Measurements from ENCODE around the gene CCNB1. TPM values are rescaled to one million over a fixed set of nuclear protein-coding genes. Genes with fewer than 3 reads are reported as not detected.

CCNB1 gene
- 9.9 and 12.4 TPM in 2 replicates for total RNA-seq

DNA sequence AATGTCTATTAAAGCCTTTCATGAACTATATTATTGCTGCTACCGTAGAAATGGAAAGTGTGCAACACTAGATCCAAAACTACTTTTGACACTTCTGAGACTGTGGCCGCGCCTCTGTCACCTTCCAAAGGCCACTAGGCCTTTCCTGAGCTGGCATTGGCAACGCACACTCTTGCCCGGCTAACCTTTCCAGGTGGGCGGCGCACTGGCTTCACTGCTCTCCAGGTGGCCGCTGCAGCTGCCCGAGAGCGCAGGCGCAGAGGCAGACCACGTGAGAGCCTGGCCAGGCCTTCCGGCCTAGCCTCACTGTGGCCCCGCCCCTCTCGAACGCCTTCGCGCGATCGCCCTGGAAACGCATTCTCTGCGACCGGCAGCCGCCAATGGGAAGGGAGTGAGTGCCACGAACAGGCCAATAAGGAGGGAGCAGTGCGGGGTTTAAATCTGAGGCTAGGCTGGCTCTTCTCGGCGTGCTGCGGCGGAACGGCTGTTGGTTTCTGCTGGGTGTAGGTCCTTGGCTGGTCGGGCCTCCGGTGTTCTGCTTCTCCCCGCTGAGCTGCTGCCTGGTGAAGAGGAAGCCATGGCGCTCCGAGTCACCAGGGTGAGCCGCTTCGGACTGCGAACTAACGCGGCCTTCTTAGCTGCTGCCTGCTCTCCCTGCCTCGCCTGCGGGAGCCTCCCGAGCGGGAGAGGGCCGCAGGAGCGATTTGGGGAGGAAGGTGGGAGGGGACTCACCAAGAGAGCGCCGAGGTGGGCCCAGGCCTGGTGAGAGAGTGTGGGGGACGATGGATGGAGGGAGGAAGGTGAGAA is at the start of gene CCNB1:
TSS of gene CCNB1 (plus strand) at position 465 of the 807 bp plus-strand sequence. CDS start at position 578, 113 bp downstream.

DNA sequence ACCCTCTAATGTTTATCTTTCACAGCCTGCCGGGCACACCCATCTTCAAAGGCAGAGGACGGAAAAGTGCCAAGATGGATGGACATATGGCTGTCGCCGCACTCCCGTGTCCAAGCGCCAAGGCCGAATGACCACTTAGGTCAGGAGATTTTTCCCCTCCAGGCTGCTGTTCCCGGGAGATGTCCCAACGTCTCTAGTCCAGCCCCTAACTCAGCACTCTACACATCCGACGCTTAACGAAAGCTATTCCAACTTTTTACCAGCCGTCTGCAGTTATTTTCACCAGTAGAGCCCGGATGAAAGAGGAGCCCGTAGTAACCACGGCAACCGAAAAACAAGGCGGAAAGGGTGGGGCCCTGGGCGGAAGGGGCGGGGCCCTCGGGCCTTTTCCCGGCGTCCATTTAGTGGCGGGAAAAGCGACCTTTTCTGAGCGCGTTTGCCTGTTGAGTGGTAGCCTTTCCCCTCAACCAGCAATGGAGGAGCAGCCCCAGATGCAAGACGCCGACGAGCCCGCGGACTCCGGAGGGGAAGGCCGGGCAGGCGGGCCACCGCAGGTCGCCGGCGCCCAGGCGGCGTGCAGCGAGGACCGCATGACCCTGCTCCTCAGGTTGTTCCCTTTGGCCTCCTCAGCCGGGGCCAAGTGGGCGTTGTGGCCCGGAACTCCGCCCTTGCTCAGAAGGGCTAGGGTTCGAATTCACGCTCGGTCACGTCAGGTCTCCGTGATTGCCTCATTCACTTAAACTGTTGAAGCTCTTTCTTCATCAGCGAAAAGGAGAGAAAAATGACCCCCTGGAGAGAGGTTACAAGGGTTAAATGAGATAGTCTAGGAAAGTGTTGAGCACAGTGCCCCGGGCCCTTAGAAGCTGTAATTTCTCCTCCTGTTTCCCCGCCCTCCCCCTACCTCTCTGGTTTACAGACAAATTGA is 22.5 kb downstream of the CCNB1 start, which contains the start of gene CENPH:
TSS of gene CENPH (plus strand) at position 422 of the 925 bp plus-strand sequence. CDS start at position 474, 52 bp downstream.

Other genes with a start within 250 kb of the CCNB1 start
- 46.4 and 79.7 TPM in 2 replicates for gene SLC30A5, start 73.1 kb upstream of the CCNB1 start, total RNA-seq
- gene CENPH, start 22.4 kb downstream of the CCNB1 start, total RNA-seq, result 1.6 and 8.8 TPM in 2 replicates
- 13.8 and 25.0 TPM in 2 replicates for gene CDK7, start 67.7 kb downstream of the CCNB1 start, total RNA-seq
- 1.2 and 2.5 TPM in 2 replicates for gene CCDC125, start 165.7 kb downstream of the CCNB1 start, total RNA-seq
- gene AK6, start 202.4 kb downstream of the CCNB1 start, total RNA-seq, result 13.0 and 23.8 TPM in 2 replicates
- 37.3 and 39.1 TPM in 2 replicates for gene TAF9, start 202.4 kb downstream of the CCNB1 start, total RNA-seq
- gene RAD17, start 202.7 kb downstream of the CCNB1 start, total RNA-seq, result 12.5 and 17.5 TPM in 2 replicates
- gene MARVELD2, start 248.0 kb downstream of the CCNB1 start, total RNA-seq, result 0.24 TPM in 1 of 2 replicates, not detected in the other